ENCODE results near the gene HES6. TPM values are rescaled to one million over a fixed set of nuclear protein-coding genes. Genes with fewer than 3 reads are reported as not detected.
"Not testable (repeated sequence)": the region's sequence is repeated elsewhere in the genome, so short reads cannot be mapped to it uniquely, and the experiment has no call there.

Gene HES6
- total RNA-seq, 3 donors from 2014 or later = 4.0 to 5.6 (median 4.7) TPM

GRCh38 chr2:238279324-238279682, 39.5 kb upstream of the HES6 start:
- TF ChIP-seq POLR2A (IDR thresholded peaks at IDR 0.05) = no peak
- TF ChIP-seq POLR2AphosphoS5 (IDR thresholded peaks at IDR 0.05) = no peak
- TF ChIP-seq, protein P1, sequence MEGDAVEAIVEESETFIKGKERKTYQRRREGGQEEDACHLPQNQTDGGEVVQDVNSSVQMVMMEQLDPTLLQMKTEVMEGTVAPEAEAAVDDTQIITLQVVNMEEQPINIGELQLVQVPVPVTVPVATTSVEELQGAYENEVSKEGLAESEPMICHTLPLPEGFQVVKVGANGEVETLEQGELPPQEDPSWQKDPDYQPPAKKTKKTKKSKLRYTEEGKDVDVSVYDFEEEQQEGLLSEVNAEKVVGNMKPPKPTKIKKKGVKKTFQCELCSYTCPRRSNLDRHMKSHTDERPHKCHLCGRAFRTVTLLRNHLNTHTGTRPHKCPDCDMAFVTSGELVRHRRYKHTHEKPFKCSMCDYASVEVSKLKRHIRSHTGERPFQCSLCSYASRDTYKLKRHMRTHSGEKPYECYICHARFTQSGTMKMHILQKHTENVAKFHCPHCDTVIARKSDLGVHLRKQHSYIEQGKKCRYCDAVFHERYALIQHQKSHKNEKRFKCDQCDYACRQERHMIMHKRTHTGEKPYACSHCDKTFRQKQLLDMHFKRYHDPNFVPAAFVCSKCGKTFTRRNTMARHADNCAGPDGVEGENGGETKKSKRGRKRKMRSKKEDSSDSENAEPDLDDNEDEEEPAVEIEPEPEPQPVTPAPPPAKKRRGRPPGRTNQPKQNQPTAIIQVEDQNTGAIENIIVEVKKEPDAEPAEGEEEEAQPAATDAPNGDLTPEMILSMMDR (IDR thresholded peaks at IDR 0.05) = no peak
- peaks cover 10 to 17% of the 10 kb centered on the region in 2 donors for H3K4me1 ChIP-seq
- intact Hi-C loops (cut with DNase I; ENCODE audit: low total_unique reads) = no loop called here

DNA sequence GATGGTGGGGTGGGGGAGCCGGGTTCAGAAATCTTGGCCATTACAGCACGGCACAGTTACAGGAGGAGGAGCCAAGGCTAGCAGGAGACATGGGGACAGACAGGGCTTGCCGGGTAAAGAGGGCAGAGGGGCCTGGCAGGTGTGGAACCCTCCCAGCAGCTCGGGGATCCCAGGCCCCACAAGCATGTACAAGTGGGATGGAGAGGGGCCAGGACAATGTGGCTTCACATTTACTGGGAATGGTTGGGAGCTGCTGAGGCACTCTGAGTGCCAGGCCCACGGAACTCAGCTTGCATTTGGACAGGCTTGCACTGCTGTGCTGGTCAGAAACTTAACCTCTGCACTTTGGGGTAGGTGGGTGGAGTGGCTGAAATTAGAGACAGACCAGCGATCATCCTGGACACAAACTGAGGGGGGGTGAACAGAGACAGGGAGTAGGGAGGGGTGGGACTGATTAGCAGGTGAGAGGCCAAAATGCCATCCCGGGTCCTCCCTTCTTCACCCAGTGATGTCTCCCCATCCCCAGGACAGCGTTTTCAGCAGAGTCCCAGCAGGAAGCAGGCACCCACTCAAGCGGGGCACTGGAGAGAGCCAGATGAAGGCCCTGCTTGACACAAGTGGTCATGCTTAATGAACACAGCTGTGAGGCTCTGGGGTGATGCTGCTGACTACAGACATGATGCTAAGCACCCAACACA, 38.9 kb upstream of the HES6 start:
- TF ChIP-seq, protein P1 (IDR thresholded peaks at IDR 0.05) = no peak
- TF ChIP-seq POLR2AphosphoS5 (IDR thresholded peaks at IDR 0.05) (no peak), POLR2A (IDR thresholded peaks at IDR 0.05) (no peak)
- Histone ChIP-seq H3K27me3 (no peaks in the 10 kb centered on the region), H3K27ac (peak overlapping the region in 1 of 2 donors; percentile 8), H3K9me3 (no peaks in the 10 kb centered on the region), H3K4me1 (peaks cover 10 to 14% of the 10 kb centered on the region in 2 donors), H3K4me3 (no peak overlapping the region), H3K36me3 (peaks cover 6% of the 10 kb centered on the region)
- intact Hi-C loops (cut with DNase I; ENCODE audit: low total_unique reads) = no loop called here
- DNase-seq (ENCODE audit: low spot score in 2 of 2) = no peak

More at GRCh38 chr2:238279324-238279682, 39.5 kb upstream of the HES6 start:
- H3K4me3 ChIP-seq = no peak overlapping the region
- H3K9me3 ChIP-seq = no peaks in the 10 kb centered on the region
- H3K27me3 ChIP-seq = no peaks in the 10 kb centered on the region
- DNase-seq (ENCODE audit: low spot score in 2 of 2) = no peak
- peaks cover 6% of the 10 kb centered on the region for H3K36me3 ChIP-seq
- H3K27ac ChIP-seq = peak overlapping the region in 1 of 2 donors; percentile 8

DNA sequence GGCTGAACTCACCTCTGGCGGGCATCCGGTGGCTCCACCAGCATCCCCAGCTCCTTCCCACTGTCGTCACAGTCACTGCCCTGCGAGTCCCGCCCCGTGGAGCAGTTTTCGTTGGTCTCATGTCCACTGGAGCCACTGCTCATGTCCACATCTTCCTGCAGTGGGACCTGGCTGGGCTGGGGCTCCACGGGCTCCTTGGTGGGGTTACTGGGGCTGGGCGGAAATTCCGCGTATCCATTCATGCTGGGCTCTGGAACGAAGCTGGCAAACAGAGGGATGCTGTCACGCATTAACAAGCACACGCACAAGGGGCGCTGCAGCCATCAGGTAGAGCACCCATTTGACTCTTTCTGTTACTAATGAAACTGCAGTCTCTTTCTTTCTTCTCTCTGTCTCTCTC, 37.9 kb upstream of the HES6 start:
- H3K4me1 ChIP-seq = peaks cover 4 to 5% of the 10 kb centered on the region in 2 donors
- TF ChIP-seq POLR2A (IDR thresholded peaks at IDR 0.05) (no peak), POLR2AphosphoS5 (IDR thresholded peaks at IDR 0.05) (no peak)
- TF ChIP-seq, protein P1 (IDR thresholded peaks at IDR 0.05) = no peak
- intact Hi-C loops (cut with DNase I; ENCODE audit: low total_unique reads) = no loop called here
- no peak overlapping the region for H3K4me3 ChIP-seq
- peaks cover 6% of the 10 kb centered on the region for H3K36me3 ChIP-seq
- no peak overlapping the region for H3K27ac ChIP-seq
- no peaks in the 10 kb centered on the region for H3K9me3 ChIP-seq
- no peak for DNase-seq (ENCODE audit: low spot score in 2 of 2)
- no peaks in the 10 kb centered on the region for H3K27me3 ChIP-seq

DNA sequence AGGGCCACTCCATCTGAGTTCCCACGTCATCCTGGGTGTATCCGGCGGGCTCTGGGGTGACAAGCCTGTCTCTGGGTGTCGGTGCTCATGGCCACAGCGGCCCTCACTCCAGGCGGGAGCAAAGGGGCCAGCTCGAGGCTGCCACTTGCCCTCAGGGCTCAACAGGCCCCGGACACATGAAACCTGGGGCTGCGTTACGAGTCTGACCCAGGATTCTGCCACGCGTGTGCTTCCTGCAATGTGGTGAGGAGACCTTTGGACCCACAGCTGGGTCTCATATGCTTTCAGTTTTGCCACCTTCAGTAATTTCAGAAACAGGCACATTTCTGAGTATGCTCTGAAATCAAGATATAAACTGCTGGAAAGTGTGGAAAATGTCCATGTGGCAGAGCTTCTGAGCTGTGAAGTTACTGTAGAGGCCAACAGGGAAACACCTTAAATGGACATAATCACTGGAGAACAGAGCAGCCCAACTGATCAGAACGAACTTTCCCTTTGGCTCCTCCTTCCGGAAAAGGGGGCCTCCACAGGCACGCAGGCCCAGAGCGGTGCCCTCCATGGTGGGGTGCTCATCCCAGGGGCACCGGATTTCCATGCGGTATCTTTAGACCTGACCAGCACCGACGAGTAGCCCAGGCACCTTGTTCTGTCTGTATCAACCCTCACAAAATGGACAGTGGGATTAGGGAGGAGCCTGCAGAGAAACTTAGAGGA, 34.5 kb upstream of the HES6 start:
- Histone ChIP-seq H3K4me1 (peaks cover 0 to 2% of the 10 kb centered on the region in 2 donors), H3K9me3 (no peaks in the 10 kb centered on the region), H3K36me3 (peaks cover 6% of the 10 kb centered on the region), H3K27ac (no peak overlapping the region), H3K27me3 (no peaks in the 10 kb centered on the region), H3K4me3 (no peak overlapping the region)
- TF ChIP-seq, protein P1 (IDR thresholded peaks at IDR 0.05) = no peak
- TF ChIP-seq POLR2AphosphoS5 (IDR thresholded peaks at IDR 0.05) = peak in 1 of 3 donors; percentile 34
- no peak for TF ChIP-seq POLR2A (IDR thresholded peaks at IDR 0.05)
- intact Hi-C loops (cut with DNase I; ENCODE audit: low total_unique reads) = no loop called here
- no peak for DNase-seq (ENCODE audit: low spot score in 2 of 2)

DNA sequence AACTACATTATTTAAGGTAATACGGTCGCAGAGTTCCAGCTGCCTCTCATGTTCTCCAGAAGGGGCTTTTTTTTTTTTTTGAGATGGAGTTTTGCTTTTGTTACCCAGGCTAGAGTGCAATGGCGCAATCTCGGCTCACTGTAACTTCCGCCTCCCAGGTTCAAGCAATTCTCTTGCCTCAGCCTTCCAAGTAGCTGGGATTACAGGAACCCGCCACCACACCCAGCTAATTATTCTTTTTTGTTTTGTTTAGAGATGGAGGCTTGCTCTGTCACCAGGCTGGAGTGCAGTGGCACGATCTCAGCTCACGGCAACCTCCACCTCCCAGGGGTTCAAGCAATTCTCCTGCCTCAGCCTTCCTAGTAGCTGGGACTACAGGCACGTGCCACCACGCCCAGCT, 33.6 kb upstream of the HES6 start:
- H3K36me3 ChIP-seq; H3K4me3 ChIP-seq; intact Hi-C loops (cut with DNase I; ENCODE audit: low total_unique reads): not testable (repeated sequence)

More for the DNA sequence above, 33.6 kb upstream of the HES6 start:
- H3K4me1 ChIP-seq; H3K27me3 ChIP-seq; H3K9me3 ChIP-seq; H3K27ac ChIP-seq; DNase-seq (ENCODE audit: low spot score in 2 of 2): not testable (repeated sequence)
